K562 (cell line): ENCODE results near the gene PRRC2B. TPM values are rescaled to one million over a fixed set of nuclear protein-coding genes. Genes with fewer than 3 reads are reported as not detected.

ENCODE experiments used
- ATF7 ChIP-seq: fragments of 450-650 bp; IDR thresholded peaks from 2 replicates; pipeline ENCODE4 v1.7.1; 2014; ENCODE audit warnings: mild to moderate bottlenecking, moderate library complexity
- CBFA2T3 ChIP-seq: fragments of 450-650 bp; IDR thresholded peaks from 2 replicates; pipeline ENCODE4 v1.6.1; 2017
- CSDE1 ChIP-seq, 2 experiments: fragments of 450-650 bp; IDR thresholded peaks; 2 replicates each; pipeline ENCODE4 v1.6.1; 2016; ENCODE audit warnings: mild to moderate bottlenecking in 1 of 2
- CTBP1 ChIP-seq: fragments of 450-650 bp; IDR thresholded peaks from 2 replicates; pipeline ENCODE4 v1.6.1; 2016; ENCODE audit warnings: borderline replicate concordance
- CTCF ChIP-seq, 3 experiments: IDR thresholded peaks in 2 of 3; conservative IDR thresholded peaks in 1 of 3; 2 replicates each; pipeline ENCODE4 v1.5.1; 2011 to 2012; ENCODE audit warnings: low read length in 3 of 3, mild to moderate bottlenecking in 3 of 3, control low read depth in 2 of 3, improper control_type of control experiment in 1 of 3, inconsistent platforms in 1 of 3, low read depth in 1 of 3, mixed read lengths in 1 of 3, moderate library complexity in 1 of 3; ENCODE audit not compliant: insufficient read depth in 2 of 3
- EGR1 ChIP-seq: fragments of 450-650 bp; conservative IDR thresholded peaks from 2 replicates; pipeline ENCODE4 v1.6.1; 2017; ENCODE audit warnings: mild to moderate bottlenecking
- ELF2 ChIP-seq: fragments of 250-450 bp; sonication (Bioruptor Pico); IDR thresholded peaks from 2 replicates; pipeline ENCODE4 v1.5.0; 2021; ENCODE audit warnings: mild to moderate bottlenecking
- FOXP1 ChIP-seq: sonication (generic); formaldehyde crosslinking; IDR thresholded peaks from 2 replicates; pipeline ENCODE4 v1.8.0; 2022; ENCODE audit warnings: mild to moderate bottlenecking, missing genetic modification reagents
- POLR3A ChIP-seq: IDR thresholded peaks from 2 replicates; pipeline ENCODE4 v1.6.1; 2011; ENCODE audit warnings: borderline replicate concordance, mild to moderate bottlenecking, moderate library complexity; ENCODE audit not compliant: insufficient read length, insufficient read depth; ENCODE audit errors: extremely low read depth
- PYGO2 ChIP-seq: fragments of 450-650 bp; IDR thresholded peaks from 2 replicates; pipeline ENCODE4 v1.6.1; 2016; ENCODE audit warnings: mild to moderate bottlenecking, missing genetic modification characterization, moderate library complexity, missing compliant biosample characterization
- RAD21 ChIP-seq, 2 experiments: fragments of 250-450 bp in 1 of 2; fragments of 450-650 bp in 1 of 2; sonication (Bioruptor Pico) in 1 of 2; formaldehyde crosslinking in 1 of 2; IDR thresholded peaks in 1 of 2; conservative IDR thresholded peaks in 1 of 2; 2 replicates each; pipeline versions ENCODE4 v1.4.0 to v1.8.0; 2020 to 2022; ENCODE audit warnings: mild to moderate bottlenecking in 2 of 2, moderate library complexity in 1 of 2
- SMAD4 ChIP-seq: fragments of 250-450 bp; sonication (Bioruptor Pico); conservative IDR thresholded peaks from 2 replicates; pipeline ENCODE4 v1.8.0; 2021; ENCODE audit warnings: inconsistent platforms, mild to moderate bottlenecking, moderate library complexity
- ZC3H4 ChIP-seq: sonication (generic); formaldehyde crosslinking; IDR thresholded peaks from 2 replicates; pipeline ENCODE4 v1.9.0; 2021; ENCODE audit warnings: missing genetic modification reagents, borderline replicate concordance
- polyA plus RNA-seq, 8 experiments: library from polyadenylated mRNA; depleted of rRNA in 4 of 8; stranded (reverse) in 5 of 8; unstranded in 3 of 8; fragments of >200 nt; fragmentation: Nextera tagmentation in 2 of 8; fragmentation: Illumina TruSeq in 1 of 8; extraction: Ambion mirVana in 2 of 8; extraction: Trizol in 1 of 8; gene quantifications; 2 replicates each; pipeline versions ENCODE4 v1.2.1 to v1.2.3, GENCODE V29; 2011 to 2014; ENCODE audit warnings: inconsistent platforms in 1 of 8, missing spikeins in 1 of 8
- total RNA-seq, 7 experiments: library from RNA; depleted of rRNA in 6 of 7; stranded (reverse); fragments of >200 nt in 6 of 7; fragmentation: Illumina TruSeq in 2 of 7; extraction: Trizol in 2 of 7; gene quantifications; 2 replicates each; pipeline versions ENCODE4 v1.2.1 to v1.2.3, GENCODE V29; 2011 to 2021; ENCODE audit warnings: low replicate concordance in 1 of 7
- TF ChIP-seq, protein P1 (sequence below): IDR thresholded peaks from 2 replicates; pipeline ENCODE4 v1.6.1; 2011; ENCODE audit not compliant: insufficient read length; ENCODE audit errors: extremely low read depth

The PRRC2B gene
- total and polyA plus RNA-seq, 9 of the 15 experiments (the other 6 are each of a cell fraction or from before 2014, with no cell fraction given): 0.34 to 125 (median 30.9) TPM

DNA sequence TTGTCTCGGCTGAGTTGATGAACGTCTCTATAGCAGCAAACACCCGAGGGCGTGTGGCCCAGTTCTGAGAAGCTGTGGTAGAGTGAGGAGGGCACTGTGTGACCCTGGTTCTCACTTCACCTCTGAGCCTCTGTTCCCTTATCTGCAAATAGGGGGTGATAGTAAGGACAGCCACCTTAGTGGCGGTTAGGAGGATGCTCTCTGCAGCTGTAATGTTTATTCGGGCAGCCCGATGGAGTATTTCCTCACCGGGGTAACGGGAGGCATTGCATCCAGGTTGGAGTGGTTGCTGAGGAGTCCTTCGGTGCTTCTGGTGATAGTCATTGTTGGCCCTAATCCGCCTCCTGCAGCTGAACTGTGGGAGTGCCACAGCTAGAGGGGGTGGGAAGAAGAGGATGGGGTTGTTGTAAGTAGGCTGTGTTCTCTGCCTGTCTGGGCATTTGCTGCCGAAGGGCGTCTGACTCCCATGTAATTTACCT, 13.9 kb downstream of the PRRC2B start (continued):
- TF ChIP-seq FOXP1 (CRISPR knock-in tag) (no peak), EGR1 (peak; percentile 35), ZC3H4 (CRISPR knock-in tag) (no peak), RAD21 (CRISPR knock-in tag; conservative IDR thresholded peaks at IDR 0.05 in 1 of 2, IDR thresholded peaks at IDR 0.05 in 1 of 2) (peak in 1 of 2 experiments; percentile 14; a peak in 1 of 4 replicates), ATF7 (no peak), CTBP1 (0 out of 2 replicates have a peak, but pooled peaks have one; percentile 26), CBFA2T3 (peak; percentile 42; the same call in 1 of the 2 replicates), POLR3A (no peak), ELF2 (CRISPR knock-in tag) (no peak), CSDE1 (IDR thresholded peaks at IDR 0.05) (no peak), PYGO2 (no peak), SMAD4 (no peak), CTCF (IDR thresholded peaks at IDR 0.05 in 2 of 3, conservative IDR thresholded peaks at IDR 0.05 in 1 of 3; ENCODE audit: insufficient read depth in 2 of 3, low read depth in 1 of 3, low read length in 3 of 3) (peak; percentile 45 to 57 (median 53); a peak in 5 of 6 replicates)
- TF ChIP-seq, protein P1, sequence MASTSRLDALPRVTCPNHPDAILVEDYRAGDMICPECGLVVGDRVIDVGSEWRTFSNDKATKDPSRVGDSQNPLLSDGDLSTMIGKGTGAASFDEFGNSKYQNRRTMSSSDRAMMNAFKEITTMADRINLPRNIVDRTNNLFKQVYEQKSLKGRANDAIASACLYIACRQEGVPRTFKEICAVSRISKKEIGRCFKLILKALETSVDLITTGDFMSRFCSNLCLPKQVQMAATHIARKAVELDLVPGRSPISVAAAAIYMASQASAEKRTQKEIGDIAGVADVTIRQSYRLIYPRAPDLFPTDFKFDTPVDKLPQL: no peak
- TF ChIP-seq, all 486 proteins: peak for 7
